SK-N-SH treated with all-trans-retinoic acid at 6 μM for 48 hours (cell line): Measurements from ENCODE around the gene POU3F2.

Experiments
- ATAC-seq: fragments of 200-7000 bp; cut with Tn5 transposase; 3 replicates; pipeline ENCODE4 v1.9.1; 2020; ENCODE audit warnings: mild to moderate bottlenecking, moderate library complexity
- BACH2 ChIP-seq: fragments of 250-450 bp; sonication (Bioruptor Pico); IDR thresholded peaks from 2 replicates; pipeline ENCODE4 v1.9.0; 2021; ENCODE audit warnings: mild to moderate bottlenecking, borderline replicate concordance
- CREB5 ChIP-seq: fragments of 250-450 bp; sonication (Bioruptor Pico); IDR thresholded peaks from 2 replicates; pipeline ENCODE4 v1.5.1; 2020; ENCODE audit warnings: low read depth, mild to moderate bottlenecking, moderate library complexity
- CSDC2 ChIP-seq: fragments of 250-450 bp; sonication (Bioruptor Pico); IDR thresholded peaks from 2 replicates; pipeline ENCODE4 v1.5.0; 2020; ENCODE audit warnings: mild to moderate bottlenecking, moderate library complexity
- GLIS3 ChIP-seq: fragments of 250-450 bp; sonication (Bioruptor Pico); IDR thresholded peaks from 2 replicates; pipeline ENCODE4 v1.5.0; 2020; ENCODE audit warnings: mild to moderate bottlenecking, moderate library complexity
- ISL1 ChIP-seq: fragments of 250-450 bp; sonication (Bioruptor Pico); IDR thresholded peaks from 2 replicates; pipeline ENCODE4 v2.1.2; 2022; ENCODE audit warnings: mild to moderate bottlenecking, moderate library complexity
- OSR1 ChIP-seq: fragments of 250-450 bp; sonication (Bioruptor Pico); IDR thresholded peaks from 2 replicates; pipeline ENCODE4 v1.8.0; 2022; ENCODE audit warnings: moderate library complexity, mild to moderate bottlenecking, inconsistent platforms
- POU6F1 ChIP-seq: fragments of 250-450 bp; sonication (Bioruptor Pico); IDR thresholded peaks from 2 replicates; pipeline ENCODE4 v1.8.0; 2021; ENCODE audit warnings: low read depth, mild to moderate bottlenecking, moderate library complexity, borderline replicate concordance
- PPARA ChIP-seq: fragments of 250-450 bp; sonication (Bioruptor Pico); IDR thresholded peaks from 2 replicates; pipeline ENCODE4 v1.5.0; 2020; ENCODE audit warnings: mild to moderate bottlenecking, borderline replicate concordance
- SNAI2 ChIP-seq: fragments of 250-450 bp; sonication (Bioruptor Pico); IDR thresholded peaks from 2 replicates; pipeline ENCODE4 v1.5.0; 2020; ENCODE audit warnings: mild to moderate bottlenecking, moderate library complexity
- TOX ChIP-seq: fragments of 250-450 bp; sonication (Bioruptor Pico); IDR thresholded peaks from 2 replicates; pipeline ENCODE4 v1.8.0; 2021; ENCODE audit warnings: mild to moderate bottlenecking, moderate library complexity, borderline replicate concordance
- ZC3H10 ChIP-seq: fragments of 250-450 bp; sonication (Bioruptor Pico); IDR thresholded peaks from 2 replicates; pipeline ENCODE4 v1.5.1; 2021; ENCODE audit warnings: mild to moderate bottlenecking, moderate library complexity
- ZFP30 ChIP-seq: fragments of 450-650 bp; formaldehyde crosslinking; IDR thresholded peaks from 2 replicates; pipeline ENCODE4 v1.5.0; 2022; ENCODE audit warnings: mild to moderate bottlenecking, moderate library complexity
- ZNF565 ChIP-seq: fragments of 450-650 bp; formaldehyde crosslinking; conservative IDR thresholded peaks from 2 replicates; pipeline ENCODE4 v1.5.0; 2020; ENCODE audit warnings: low read depth, mild to moderate bottlenecking, moderate library complexity
- ZNF70 ChIP-seq: fragments of 450-650 bp; formaldehyde crosslinking; IDR thresholded peaks from 2 replicates; pipeline ENCODE4 v1.5.0; 2020; ENCODE audit warnings: mild to moderate bottlenecking, moderate library complexity
- ZNF8 ChIP-seq: fragments of 450-650 bp; formaldehyde crosslinking; IDR thresholded peaks from 2 replicates; pipeline ENCODE4 v1.5.0; 2020; ENCODE audit warnings: mild to moderate bottlenecking, moderate library complexity
- TF ChIP-seq, protein P1 (sequence below): fragments of 250-450 bp; sonication (Bioruptor Pico); IDR thresholded peaks from 2 replicates; pipeline ENCODE4 v1.8.0; 2020; ENCODE audit warnings: mild to moderate bottlenecking, moderate library complexity, borderline replicate concordance

The POU3F2 gene

DNA sequence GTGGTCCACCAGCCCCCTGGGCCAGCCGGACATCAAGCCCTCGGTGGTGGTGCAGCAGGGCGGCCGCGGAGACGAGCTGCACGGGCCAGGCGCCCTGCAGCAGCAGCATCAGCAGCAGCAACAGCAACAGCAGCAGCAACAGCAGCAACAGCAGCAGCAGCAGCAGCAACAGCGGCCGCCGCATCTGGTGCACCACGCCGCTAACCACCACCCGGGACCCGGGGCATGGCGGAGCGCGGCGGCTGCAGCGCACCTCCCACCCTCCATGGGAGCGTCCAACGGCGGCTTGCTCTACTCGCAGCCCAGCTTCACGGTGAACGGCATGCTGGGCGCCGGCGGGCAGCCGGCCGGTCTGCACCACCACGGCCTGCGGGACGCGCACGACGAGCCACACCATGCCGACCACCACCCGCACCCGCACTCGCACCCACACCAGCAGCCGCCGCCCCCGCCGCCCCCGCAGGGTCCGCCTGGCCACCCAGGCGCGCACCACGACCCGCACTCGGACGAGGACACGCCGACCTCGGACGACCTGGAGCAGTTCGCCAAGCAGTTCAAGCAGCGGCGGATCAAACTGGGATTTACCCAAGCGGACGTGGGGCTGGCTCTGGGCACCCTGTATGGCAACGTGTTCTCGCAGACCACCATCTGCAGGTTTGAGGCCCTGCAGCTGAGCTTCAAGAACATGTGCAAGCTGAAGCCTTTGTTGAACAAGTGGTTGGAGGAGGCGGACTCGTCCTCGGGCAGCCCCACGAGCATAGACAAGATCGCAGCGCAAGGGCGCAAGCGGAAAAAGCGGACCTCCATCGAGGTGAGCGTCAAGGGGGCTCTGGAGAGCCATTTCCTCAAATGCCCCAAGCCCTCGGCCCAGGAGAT, 1.0 kb downstream of the POU3F2 start (continued):
- TF ChIP-seq ZFP30 (CRISPR knock-in tag) (no peak), BACH2 (CRISPR knock-in tag) (no peak), ISL1 (CRISPR knock-in tag) (no peak), CSDC2 (no peak)
- TF ChIP-seq, all 23 proteins: peak for 0

DNA sequence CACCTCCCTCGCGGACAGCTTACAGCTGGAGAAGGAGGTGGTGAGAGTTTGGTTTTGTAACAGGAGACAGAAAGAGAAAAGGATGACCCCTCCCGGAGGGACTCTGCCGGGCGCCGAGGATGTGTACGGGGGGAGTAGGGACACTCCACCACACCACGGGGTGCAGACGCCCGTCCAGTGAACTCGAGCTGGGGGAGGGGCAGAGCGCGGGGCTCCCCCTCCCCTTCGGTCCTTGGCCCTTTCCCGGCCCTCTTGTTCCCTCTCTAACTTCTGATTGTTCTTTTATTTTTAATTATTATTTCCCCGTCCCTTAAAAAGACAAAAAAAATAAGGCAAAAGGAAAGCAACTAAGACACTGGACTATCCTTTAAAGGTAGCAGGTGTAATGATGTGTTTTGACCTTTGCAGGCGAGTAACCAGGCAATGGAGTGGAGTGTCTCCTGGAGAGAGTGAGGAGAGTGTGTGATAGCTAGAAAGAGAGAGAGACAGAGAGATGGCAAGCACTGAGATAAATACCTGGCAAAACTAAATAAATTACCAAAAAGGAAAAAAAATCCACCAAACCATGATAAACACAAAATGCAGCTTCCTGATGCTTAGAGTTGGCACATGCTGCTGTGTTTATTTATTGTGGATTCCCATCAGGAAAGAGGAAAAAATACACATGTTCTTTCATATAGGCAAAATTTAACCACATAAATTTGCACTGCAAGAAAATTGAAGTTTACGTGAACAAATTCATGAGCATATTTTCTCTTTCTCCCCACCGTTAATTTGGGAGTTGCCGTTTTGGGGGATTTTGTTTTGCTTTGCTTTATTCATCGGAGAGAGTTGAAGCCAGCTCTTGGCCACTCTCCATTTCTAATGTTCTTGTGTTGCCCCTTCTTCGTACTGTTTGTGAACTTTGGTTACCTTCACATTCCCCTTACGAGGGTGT, 1.9 kb downstream of the POU3F2 start:
- ATAC-seq: no peak
- TF ChIP-seq BACH2 (CRISPR knock-in tag) (no peak), SNAI2 (no peak), OSR1 (CRISPR knock-in tag) (no peak), PPARA (CRISPR knock-in tag) (no peak), ZFP30 (CRISPR knock-in tag) (no peak), CSDC2 (no peak), ZNF70 (CRISPR knock-in tag) (no peak), GLIS3 (CRISPR knock-in tag) (no peak), ZNF8 (no peak), POU6F1 (CRISPR knock-in tag) (no peak), CREB5 (CRISPR knock-in tag) (no peak), TOX (CRISPR knock-in tag) (no peak)
- TF ChIP-seq, protein P1, sequence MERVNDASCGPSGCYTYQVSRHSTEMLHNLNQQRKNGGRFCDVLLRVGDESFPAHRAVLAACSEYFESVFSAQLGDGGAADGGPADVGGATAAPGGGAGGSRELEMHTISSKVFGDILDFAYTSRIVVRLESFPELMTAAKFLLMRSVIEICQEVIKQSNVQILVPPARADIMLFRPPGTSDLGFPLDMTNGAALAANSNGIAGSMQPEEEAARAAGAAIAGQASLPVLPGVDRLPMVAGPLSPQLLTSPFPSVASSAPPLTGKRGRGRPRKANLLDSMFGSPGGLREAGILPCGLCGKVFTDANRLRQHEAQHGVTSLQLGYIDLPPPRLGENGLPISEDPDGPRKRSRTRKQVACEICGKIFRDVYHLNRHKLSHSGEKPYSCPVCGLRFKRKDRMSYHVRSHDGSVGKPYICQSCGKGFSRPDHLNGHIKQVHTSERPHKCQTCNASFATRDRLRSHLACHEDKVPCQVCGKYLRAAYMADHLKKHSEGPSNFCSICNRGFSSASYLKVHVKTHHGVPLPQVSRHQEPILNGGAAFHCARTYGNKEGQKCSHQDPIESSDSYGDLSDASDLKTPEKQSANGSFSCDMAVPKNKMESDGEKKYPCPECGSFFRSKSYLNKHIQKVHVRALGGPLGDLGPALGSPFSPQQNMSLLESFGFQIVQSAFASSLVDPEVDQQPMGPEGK: no peak
- TF ChIP-seq, all 23 proteins: peak for 0

- ATAC-seq: no peak
Observed at GRCh38 chr6:98836962-98837944, 2.9 kb downstream of the POU3F2 start.

DNA sequence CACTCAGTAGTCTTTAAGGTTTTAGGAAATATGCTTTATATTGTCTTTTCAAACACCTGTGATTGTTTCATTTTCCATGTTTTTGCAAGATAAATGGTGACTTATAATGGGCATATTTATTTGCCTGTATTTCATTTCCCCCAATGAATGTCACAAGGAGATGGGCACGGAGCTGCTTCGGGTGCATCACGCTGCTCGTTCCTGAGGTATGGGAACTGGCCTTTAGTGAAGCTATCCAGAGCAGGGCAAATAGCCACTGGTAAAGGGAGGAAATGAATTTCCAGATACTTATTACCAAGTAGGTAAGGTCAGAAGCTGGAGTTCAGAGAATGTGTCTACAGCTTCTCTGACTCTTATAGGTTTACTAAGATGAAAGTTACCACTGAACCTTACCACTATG, 3.7 kb downstream of the POU3F2 start:
- TF ChIP-seq ZNF565: no peak
- ATAC-seq: no peak

More at GRCh38 chr6:98836962-98837944, 2.9 kb downstream of the POU3F2 start:
- TF ChIP-seq ZC3H10 (CRISPR knock-in tag) (no peak), PPARA (CRISPR knock-in tag) (no peak)

- ATAC-seq: no peak
- TF ChIP-seq ZNF70 (CRISPR knock-in tag) (no peak), PPARA (CRISPR knock-in tag) (no peak)
Observed at GRCh38 chr6:98838975-98839374, 4.6 kb downstream of the POU3F2 start.
